Measurements from ENCODE around the gene KDM4B.

KDM4B gene

DNA sequence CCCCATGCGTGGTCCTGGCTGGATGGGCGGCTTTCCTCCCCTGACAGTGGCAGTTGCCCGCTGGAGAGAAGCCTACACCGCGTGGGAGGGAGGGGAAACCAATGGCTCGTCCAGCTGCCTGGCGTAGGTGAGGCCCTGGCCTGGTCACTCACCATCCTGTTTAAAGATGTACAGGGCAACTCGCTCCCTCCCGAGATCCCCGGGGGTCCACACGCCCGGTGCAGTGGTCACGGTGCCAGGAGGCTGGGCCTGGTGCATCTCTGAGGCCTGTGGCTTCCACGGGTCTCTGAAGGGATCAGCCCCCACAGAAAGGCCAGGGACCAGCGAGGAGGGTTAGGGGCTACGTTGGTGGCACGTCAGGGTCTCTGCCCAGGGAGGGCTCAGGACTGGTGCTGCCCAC, 156.5 kb downstream of the KDM4B start:
- DNase-seq: no peak

DNA sequence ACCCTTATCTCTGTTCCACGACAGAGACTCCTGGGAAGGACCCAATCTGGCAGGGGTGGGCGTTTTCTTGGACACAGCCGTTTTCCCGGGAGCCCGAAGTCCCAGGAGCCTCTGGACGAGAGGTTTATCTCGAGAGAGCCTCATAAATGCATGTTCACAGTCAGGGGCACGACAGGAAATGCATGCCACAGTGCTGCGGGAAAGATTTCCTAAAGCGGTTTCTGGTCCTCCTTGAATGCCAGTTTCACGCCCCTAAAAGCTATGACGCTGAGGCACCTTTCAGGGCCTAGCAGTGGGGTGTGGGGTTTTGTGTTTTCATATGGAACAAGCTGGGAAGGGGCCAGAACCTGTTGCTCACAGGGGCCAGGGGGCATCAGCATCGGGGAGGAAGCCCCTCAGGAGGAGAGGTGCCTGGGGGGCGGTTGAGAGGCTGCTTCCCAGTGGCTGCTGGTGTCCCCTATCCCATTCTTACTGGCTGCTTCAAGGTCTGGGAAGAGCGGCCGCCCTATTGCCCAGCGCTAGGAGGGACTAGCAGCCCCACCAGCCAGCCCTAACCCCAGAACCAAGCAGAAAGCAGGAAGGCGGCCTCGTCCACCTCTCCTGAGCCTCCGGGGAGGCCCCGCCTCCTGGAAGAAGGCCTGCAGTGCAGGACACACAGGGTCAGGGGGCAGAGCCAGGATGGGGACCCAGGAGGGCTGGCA, 157.0 kb downstream of the KDM4B start:
- DNase-seq: peak; percentile 39

DNA sequence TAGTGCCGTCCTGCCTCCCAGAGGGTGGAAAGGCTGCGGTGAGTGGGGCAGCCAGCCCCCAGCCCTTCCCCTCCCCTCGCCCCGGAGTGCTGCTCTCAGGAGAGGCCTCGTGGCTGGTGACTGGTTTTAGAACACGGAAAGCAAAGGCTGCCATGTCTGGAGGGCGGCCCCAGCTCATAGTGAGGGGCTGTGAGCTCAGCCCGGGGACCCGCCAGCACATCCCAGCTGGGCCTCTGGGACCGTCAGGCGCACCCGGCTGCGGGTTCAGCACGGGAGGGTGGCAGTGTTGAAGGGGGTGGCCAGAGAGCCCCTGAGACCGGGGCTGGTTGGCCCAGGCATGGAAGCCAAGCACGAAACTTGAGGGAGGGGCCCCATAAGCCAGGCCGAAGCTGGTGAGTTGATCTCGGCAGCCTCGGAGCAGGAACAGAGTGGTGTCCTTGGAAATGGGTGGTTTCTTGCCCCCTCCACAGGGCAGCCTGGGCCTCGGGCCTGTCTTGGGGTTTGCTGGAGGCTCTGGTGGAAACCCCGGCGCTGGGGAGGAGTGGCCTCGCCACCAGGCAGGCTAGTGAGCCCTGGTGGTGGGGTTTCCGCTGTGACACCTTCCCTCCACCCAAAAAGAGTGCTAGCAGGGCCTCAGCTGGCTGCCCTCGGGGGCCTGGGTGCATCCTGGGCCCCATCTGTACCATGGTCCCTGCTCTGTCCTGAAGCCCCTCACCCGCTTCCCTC, 157.7 kb downstream of the KDM4B start:
- no peak for DNase-seq

DNA sequence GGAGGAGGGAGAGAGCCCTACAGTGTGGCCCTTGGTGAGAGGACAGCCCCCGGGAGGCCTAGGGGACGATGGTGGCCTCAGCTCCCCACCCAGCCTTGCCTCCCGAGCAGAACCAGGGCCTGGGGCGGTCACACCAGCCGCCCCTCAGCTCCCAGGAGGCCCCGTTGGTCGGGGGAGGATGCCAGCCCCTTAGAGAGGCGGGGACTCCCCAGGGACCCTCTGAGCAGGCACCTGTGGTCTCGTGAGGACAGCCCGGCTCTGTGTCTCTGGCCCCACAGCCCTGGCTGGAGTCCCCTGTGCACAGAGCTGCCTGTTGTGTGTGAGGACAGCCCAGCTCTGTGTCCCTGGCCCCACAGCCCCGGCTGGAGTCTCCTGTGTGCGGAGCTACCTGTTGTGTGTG, 158.8 kb downstream of the KDM4B start:
- DNase-seq: no peak

DNA sequence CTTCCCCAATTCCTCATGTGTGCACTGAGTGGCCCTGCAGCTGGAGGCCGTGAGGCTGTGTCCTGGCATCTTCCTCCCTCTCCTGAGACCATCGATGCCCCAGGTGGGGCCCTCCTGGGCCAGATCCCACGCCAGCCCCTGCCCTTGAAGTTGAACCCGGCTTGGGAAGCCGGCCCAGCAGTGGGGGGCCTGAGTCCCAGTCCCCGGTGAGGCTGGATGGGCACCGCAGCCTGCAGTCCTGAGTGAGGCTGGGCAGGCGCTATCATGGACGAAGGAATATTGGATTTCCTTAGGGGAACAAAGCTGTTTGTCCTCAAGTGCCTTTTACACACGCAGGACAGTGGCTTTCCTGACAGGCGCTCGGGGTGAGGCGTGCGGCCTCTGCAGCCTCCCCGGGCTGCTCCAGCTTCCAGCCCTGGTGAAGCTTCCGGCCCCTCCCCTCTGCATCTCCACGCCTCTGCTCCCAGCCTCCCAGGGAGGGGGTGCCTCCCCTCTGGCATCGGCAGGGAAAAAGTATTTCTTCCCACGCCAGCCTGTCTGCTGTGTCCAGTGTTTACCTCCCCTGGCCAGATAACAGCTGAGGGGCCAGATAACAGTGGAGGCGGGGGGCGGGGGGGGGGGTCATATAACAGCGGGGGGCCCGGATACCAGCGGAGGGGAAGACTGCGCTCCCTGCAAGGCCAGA, 159.5 kb downstream of the KDM4B start:
- DNase-seq: peak; percentile 70

DNA sequence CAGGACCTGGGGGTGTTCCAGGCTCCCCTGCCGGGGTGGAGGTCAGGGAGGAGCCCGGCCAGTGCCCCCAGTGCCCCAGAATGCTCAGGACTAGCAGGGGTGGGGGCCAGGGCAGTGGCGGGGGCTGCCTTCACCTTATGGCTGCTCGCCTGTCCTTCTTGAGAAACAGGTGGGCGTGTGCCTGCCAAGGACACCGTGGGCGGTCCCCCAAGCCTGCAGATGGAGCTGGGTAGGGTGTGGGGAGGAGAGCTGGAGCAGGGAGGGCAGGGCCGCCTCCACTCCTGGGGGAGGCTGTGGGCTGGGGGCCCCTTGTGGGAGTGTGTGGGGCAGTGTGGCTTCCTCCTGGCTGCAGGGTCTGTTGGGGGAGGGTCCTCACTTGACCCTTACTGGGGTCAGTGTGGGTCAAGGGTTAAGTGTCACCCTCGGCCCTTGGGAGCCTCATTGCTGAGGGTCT, 160.1 kb downstream of the KDM4B start:
- peak; percentile 11 for DNase-seq

DNA sequence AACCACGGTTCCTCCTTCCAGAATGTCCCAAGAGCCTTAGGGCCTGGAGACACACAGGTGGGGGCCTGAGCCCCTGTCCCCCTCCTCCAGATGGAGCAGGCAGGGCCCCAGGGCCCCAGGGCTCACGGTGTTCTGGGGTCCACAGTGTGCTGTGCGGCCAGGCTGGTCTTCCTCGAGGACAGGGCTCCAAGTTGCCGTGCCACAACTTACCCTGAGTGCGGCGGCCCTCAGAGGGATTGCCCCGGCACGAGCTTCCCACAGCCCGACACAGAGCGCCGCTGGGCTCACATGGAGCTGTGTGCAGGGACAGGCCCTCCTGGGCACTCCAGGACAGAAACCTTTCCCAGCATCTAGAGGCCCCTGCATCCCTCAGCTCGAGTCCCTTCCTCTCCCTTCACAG, 160.8 kb downstream of the KDM4B start:
- DNase-seq: no peak

DNA sequence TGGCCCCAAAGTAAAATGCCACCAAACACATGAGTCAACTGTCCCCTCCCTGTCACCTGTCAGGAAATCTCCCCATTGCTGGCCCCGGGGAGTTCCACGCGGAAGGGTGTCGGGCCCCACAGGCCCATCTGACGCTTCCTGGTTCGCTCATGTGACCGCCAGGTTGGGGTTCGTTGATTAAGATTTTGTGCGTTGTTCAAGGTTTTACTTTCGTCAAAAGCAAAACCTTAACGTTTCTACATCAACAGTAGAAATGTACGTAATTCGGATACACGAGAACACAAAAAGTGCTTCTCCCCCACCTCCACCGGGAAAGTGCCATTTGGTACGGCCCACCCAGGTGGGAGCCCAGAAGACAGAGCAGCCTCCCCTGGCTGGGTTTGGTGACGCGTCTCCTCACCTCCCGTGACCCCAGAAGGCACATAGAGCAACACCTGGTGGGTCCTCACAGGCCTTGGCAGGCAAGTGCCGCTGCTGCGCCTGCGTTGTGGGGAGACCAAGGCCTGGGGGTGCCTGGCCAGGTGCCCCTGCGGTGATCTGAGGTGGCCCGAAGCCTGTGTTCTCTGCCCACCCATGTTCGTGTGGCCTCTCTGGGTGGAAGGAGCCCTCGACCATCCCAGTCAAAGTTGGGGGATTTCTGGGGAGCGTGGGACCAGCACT, 161.6 kb downstream of the KDM4B start:
- DNase-seq: no peak

DNA sequence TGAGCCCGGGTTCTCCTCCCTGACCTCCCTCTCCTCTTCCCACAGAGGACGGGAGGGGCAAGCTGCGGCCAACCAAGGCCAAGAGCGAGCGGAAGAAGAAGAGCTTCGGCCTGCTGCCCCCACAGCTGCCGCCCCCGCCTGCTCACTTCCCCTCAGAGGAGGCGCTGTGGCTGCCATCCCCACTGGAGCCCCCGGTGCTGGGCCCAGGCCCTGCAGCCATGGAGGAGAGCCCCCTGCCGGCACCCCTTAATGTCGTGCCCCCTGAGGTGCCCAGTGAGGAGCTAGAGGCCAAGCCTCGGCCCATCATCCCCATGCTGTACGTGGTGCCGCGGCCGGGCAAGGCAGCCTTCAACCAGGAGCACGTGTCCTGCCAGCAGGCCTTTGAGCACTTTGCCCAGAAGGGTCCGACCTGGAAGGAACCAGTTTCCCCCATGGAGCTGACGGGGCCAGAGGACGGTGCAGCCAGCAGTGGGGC, 162.2 kb downstream of the KDM4B start:
- no peak for DNase-seq

DNA sequence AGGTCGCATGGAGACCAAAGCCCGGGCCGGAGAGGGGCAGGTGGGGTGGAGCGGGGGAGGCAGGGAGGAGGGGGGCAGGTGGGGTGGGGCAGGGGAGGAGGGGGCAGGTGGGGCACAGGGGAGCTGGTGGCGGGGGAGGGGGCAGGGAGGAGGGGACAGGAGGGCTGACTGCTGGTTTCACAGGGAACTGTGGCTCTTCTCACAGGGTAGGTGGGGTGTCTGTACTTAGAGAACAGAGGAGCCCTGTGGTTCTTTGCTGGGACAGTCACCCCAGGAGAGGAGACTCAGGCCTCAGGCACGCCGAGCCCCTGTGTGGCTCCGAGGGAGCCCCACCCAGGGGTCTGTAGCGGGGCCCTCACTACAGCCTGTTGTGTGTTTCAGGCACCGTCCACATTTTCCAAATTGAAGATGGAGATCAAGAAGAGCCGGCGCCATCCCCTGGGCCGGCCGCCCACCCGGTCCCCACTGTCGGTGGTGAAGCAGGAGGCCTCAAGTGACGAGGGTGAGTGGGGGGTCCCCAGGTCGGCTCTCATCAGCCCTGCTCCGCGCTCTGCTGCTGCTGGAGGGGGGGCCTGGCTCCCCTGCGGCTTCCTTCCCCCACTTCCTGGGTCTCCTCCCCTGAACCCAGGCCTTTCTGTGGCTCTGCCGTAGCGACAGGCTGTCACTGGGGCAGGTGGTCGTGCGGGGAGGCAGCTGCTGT, 162.7 kb downstream of the KDM4B start:
- DNase-seq: no peak

DNA sequence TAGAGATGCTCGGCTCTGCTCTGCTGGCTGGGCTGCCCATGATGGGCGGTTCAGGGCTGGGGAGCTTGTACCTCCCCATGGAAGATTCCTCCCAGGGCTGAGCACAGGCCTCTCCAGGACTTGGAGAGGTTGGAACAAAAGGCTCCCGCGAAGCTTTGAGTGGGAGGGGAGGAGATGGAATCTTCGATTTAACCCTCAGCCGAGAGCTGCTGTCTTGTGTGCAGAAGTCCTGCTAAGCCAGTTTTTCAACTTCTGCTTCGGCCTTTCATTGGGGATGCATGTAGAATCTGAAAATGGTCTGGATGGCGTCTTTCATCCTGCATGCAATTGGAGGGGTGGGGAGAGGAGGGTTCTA, 163.3 kb downstream of the KDM4B start:
- DNase-seq: no peak

DNA sequence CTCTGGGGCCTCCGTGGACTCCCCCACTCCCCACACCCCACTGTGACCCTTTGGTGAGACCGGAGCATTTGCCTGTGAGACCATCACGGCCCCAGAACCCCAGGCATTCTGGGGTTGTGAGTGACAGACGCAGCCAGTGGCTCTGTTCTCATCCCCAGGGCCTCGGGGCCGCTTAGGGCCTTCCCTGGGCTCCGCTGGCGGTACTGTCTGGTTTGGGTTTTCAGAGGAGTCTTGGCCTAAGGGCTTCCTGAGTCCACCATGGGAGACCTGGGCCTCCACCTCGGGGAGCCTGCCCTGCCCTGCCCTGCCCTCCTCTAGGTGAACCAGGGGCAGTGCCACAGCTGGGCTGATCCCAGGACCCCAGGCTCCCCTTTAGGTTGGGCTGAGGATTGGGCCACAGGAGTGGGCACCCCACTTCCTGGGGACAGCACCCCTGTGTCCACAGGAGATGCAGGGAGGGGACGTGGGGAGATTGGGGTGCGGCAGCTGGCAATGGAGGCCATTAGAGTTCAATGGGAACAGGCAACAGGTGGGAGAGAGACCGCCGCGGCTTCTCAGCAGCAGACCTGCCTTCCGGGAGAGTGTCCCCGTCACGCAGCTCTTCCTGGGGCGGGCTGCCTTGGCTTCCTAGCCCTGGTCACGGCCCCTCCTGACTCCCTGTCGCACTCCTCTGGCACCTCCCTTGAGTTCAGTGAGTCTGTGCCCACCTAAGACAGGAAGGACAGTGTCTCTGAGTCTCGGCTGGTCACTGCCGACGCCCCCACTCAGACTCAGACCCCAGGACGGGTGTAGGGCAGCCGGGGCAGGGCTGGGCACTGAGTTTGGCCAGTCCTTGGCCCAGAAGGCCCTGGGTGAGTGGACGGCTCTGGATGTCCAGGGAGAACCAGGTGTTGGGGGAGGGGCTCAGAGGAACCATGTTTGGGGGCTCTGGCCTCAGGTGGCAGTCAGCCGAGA, 164.1 kb downstream of the KDM4B start:
- no peak for DNase-seq

DNA sequence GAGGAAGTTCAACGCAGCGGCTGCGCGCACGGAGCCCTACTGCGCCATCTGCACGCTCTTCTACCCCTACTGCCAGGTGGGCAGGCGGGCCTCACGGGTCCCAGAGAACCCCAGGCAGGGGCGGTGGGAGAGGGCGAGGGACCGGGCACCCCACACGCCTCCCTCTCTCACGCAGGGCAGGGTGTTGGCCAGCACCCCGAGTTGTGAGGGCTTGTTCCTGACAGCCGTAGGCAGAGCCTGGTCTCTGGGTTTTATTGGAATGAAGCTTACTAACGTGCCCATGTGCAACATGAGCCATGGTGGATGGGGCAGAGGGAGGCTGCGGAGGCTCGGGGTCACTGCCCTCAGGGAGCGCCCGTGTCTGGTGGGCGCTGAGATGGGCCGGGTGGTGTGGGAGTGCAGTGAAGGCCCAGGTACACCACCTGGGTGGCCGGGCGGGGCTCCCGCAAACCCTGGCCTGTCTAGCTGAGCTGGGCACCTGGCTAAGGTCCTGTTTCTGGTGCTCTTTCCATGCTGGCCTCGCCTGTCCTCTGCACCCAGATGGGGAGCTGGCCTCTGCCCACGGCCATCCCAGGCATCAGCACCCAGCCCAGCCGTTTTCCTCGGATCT, 165.2 kb downstream of the KDM4B start:
- no peak for DNase-seq

DNA sequence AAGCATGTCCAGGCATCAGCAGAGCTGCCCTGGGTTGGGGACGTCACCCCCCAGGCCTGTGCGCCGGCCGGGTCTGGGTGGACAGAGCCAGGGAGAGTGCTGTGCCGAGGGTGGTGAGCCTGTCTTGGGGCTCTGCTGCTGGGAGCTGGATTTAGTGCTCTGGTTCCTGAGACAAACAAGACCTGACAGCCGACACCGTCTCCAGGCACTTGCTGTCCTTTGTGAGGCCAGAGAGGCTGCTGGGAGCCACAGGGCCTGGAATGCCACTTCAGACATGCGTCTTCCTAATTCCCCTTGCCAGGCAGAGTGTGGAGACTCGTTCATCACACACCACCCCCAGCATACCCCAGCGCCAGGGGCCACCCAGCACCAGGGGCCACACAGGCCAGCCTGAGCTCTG, 165.8 kb downstream of the KDM4B start:
- DNase-seq: no peak

DNA sequence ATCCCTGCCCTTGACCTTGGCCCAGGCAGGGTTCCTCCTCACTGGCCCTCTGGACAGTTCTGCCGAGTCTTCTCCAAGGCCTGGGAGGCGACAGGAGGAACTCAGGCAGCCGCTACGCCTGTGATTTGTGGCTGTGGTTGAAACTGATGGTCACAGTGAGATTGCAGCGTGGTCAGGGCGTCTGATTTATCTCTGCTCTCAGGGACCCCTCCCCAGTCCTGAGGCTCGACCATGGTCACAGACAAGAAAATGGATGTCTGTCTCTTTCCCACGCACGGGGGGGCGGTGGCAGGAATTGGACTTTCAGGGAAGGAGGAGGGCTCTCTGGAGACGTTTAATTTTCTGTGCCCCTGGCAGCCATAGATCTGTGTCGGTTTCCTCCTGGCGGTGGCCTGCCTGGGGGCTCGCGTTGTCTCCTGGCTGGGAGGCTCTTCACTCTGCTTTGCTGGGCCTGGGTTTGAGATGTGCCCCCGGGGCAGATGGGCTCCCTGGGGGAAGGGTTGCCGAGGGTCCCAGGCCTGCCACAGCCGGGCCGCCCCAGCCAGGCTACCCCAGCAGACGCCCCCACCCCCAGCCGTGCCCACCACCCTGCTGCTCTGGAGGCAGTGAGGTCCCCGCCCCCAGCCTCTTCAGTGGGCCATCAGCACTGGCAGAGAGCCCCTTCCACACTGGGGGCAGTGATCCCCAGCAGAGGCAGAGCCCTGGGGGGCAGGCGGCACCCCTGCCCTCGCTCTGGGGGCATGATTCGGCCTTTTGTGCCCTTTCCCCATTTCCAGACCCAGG, 167.4 kb downstream of the KDM4B start:
- DNase-seq: no peak

DNA sequence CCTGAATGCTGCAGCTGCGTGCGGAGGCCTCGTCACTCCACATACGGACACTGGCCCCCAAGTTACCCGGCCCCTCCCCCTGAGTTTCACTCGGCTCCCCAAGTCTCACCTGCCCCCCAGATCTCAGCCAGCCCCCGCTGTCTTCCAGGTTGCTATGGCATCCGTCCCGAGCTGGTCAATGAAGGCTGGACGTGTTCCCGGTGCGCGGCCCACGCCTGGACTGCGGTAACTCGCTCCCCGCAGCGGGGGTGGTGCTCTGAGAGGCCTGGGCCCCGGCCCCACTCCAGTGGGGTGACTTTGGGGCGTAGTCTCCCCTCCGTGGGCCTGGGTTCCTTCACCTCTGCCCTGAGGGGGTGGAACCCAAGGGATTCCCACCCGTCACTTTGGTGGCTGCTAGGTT, 168.2 kb downstream of the KDM4B start:
- no peak for DNase-seq

DNA sequence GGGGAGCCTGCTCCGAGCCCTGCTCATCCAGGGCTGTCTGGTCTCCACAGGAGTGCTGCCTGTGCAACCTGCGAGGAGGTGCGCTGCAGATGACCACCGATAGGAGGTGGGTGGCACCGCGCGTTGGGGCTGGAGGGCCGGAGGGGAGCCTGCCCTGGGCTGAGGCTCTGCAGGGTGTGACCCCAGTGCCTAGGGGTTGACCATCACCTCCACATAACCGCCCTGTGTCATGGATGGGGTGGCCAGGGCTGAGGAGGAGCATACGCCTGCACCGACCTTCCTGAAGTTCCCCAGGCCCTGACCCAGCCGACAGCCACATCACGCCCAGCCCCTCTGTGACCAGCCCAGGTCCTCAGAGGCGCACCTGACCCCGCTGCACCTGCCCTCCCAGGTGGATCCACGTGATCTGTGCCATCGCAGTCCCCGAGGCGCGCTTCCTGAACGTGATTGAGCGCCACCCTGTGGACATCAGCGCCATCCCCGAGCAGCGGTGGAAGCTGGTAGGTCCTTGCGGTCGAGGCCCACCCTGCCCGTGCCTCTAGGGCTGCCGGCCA, 168.7 kb downstream of the KDM4B start:
- DNase-seq: no peak

DNA sequence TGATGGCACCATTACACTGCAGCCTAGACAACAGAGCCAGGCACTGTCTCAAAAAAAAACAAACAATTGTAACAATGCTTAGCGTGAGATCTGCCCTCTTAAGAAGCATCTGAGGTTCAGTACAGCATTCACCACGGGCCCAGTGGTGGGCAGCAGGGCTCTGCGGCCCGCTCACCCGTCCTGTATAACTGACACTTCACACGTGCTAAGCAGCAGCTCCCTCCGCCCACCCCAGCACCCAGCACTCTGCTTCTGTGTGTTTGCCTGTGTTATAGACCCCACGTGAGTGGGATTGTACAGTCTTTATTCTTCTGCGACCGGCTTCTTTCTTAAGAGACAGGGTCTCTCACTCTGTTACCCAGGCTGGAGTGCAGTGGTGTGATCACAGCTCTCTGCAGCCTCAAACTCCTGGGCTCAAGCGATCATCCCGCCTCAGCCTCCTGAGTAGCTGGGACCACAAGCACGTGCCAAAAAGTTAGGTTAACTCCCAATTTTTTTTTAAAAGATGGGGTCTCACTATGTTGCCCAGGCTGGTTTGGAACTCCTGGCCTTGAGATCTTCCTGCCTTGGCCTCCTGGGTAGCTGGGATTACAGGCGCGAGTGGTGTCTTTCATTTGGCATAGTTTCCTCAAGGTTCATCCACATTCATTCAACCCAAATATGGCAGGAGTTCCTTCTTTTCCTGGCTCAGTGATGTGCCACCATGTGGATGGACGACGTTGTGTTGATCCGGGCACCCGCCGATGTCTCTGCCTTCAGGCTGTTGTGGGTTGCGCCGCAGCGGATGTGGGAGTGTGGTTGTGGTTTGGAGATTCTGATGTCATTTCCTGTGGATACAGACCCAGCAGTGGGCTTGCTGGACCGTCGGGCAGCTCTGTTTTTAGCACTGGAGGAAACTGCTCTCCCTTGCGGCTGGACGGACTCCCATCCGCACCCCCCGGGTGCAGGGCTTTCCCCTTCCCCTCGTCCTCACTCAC, 170.0 kb downstream of the KDM4B start:
- DNase-seq: peak; percentile 51

All from fibroblast of skin of scalp (primary cell).